GM13977 (cell line): ENCODE measurements around the gene GATAD2B.
"Not testable (repeated sequence)": the region's sequence is repeated elsewhere in the genome, so short reads cannot be mapped to it uniquely, and the experiment has no call there.

Source experiments
- DNase-seq: peaks from one replicate; pipeline ENCODE4 v3.0.0; 2012; ENCODE audit warnings: low spot score
- CTCF ChIP-seq: IDR thresholded peaks from 2 replicates; pipeline ENCODE4 v1.5.1; 2012; ENCODE audit warnings: mild to moderate bottlenecking, control low read depth; ENCODE audit not compliant: insufficient read depth; ENCODE audit errors: extremely low read depth, missing control alignments
- in situ Hi-C: fragments of 300-500 bp; cut with MboI; formaldehyde crosslinking; loops from one replicate; pipeline ENCODE4 v1.12.0; 2022; ENCODE audit warnings: low sequenced_read_pairs, low pct_unique_long_range_greater_than_20kb, mixed read lengths, inconsistent platforms; ENCODE audit not compliant: unreplicated experiment

The GATAD2B gene

GRCh38 chr1:153921803-153922075 is 1.0 kb downstream of the GATAD2B start:
- in situ Hi-C loops = no loop called here
- no peak for TF ChIP-seq CTCF
- no peak for DNase-seq

GRCh38 chr1:153921080-153921802 is 1.5 kb downstream of the GATAD2B start:
- no peak for DNase-seq
- in situ Hi-C loops = no loop called here
- TF ChIP-seq CTCF = no peak

GRCh38 chr1:153919876-153920852 is 2.6 kb downstream of the GATAD2B start:
- no peak for DNase-seq
- peak; percentile 54 for TF ChIP-seq CTCF
- in situ Hi-C loops = loop anchor here (10.0 kb wide), 1 partner anchor 105 kb away; no protein-coding TSS in a partner anchor

- no peak for DNase-seq
- in situ Hi-C loops = loop anchor here (10.0 kb wide), 1 partner anchor 101 kb away; no protein-coding TSS in a partner anchor
- TF ChIP-seq CTCF = no peak
Measured at GRCh38 chr1:153916297-153916696, 6.5 kb downstream of the GATAD2B start.

GRCh38 chr1:153912349-153912748 is 10.4 kb downstream of the GATAD2B start:
- in situ Hi-C loops = loop anchor here (10.0 kb wide), 1 partner anchor 98 kb away; no protein-coding TSS in a partner anchor
- no peak for DNase-seq

GRCh38 chr1:153910560-153910959 is 12.2 kb downstream of the GATAD2B start:
- in situ Hi-C loops = loop anchor here (10.0 kb wide), 1 partner anchor 96 kb away; no protein-coding TSS in a partner anchor

More at GRCh38 chr1:153912349-153912748, 10.4 kb downstream of the GATAD2B start:
- TF ChIP-seq CTCF = no peak

GRCh38 chr1:153908071-153908470 is 14.7 kb downstream of the GATAD2B start:
- no peak for TF ChIP-seq CTCF
- no peak for DNase-seq
- in situ Hi-C loops = no loop called here

More at GRCh38 chr1:153910560-153910959, 12.2 kb downstream of the GATAD2B start:
- not testable (repeated sequence) for DNase-seq
